Measurements from ENCODE around the gene PGLYRP3.

GRCh38 chr1:153349363-153350320 lies 36.9 kb upstream of the PGLYRP3 start:
- TF ChIP-seq CTCF (IDR thresholded peaks at IDR 0.05) (no peak), POLR2A (IDR thresholded peaks at IDR 0.05) (no peak)
